ENCODE measurements around the gene THADA.

DNA sequence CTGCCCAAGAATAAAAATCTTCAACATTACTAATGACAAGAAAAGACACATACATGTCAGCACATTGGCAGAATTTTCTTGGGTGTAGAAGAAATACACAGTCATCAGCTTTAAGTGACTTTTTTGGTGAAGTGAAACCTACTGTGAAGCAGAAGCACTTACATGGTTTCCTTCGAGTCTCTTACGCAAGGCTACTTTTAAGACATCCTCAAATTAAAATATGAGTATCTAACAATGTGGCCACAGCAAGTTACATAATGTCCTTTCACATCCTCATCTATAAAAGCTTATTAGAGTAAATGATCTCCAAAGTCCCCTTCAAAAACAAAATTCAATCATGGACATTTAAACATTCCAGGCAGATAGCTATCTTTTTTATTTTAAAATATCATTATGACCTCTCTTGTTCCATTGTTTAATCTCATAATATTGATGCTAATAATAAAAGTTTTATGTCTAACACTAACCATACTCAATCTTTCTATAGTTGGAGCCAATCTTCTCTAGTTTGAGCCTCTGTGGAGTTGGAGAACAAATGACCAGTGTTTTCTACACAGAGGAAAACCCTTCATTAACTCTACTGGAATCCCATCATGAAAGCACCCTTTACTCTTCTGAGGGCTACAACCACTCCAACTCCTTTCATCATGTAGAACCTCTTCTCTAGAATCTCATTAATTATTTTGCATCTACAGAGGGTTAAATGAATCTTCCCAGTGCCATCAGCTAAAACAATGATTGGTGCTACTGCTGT, 187.3 kb downstream of the THADA start:
- TF ChIP-seq CTCF (IDR thresholded peaks at IDR 0.05): no peak
- TF ChIP-seq POLR2A (IDR thresholded peaks at IDR 0.05): no peak
- TF ChIP-seq POLR2AphosphoS5 (IDR thresholded peaks at IDR 0.05): peak; percentile 47
